ENCODE results near the gene ATF5. TPM values are rescaled to one million over a fixed set of nuclear protein-coding genes. Genes with fewer than 3 reads are reported as not detected.
A peak's percentile ranks its signal among the peaks of the same experiment; 100 is the strongest.

ATF5 gene
- 11.9 TPM for polyA plus RNA-seq (2012; ENCODE audit: insufficient read depth, insufficient read length)

- peak; percentile 88 for DNase-seq (ENCODE audit: low read depth, low spot score)
- peak within 1 kb of the TSS; percentile 97 for H3K4me3 ChIP-seq (ENCODE audit: low read length)
Measured at GRCh38 chr19:49929121-49929610, at the start of gene ATF5, which contains the start of gene NUP62. ATF5 (plus strand) TSS chr19:49929205; CDS start chr19:49930851, 1,646 bp downstream. NUP62 (minus strand) TSS chr19:49929504; CDS start chr19:49909807, 19,697 bp downstream.

GRCh38 chr19:49879243-49879963 is 49.6 kb upstream of the ATF5 start:
- DNase-seq (ENCODE audit: low read depth, low spot score), result no peak
- H3K4me3 ChIP-seq (ENCODE audit: low read length), result no peak overlapping the region

GRCh38 chr19:49880162-49880869 is 48.7 kb upstream of the ATF5 start:
- no peak for DNase-seq (ENCODE audit: low read depth, low spot score)
- H3K4me3 ChIP-seq (ENCODE audit: low read length), result no peak overlapping the region

- no peak for DNase-seq (ENCODE audit: low read depth, low spot score)
- H3K4me3 ChIP-seq (ENCODE audit: low read length), result no peak overlapping the region
Measured at GRCh38 chr19:49881186-49881585, 47.8 kb upstream of the ATF5 start.

GRCh38 chr19:49881672-49882394 is 47.2 kb upstream of the ATF5 start:
- no peak overlapping the region for H3K4me3 ChIP-seq (ENCODE audit: low read length)
- DNase-seq (ENCODE audit: low read depth, low spot score), result no peak

- no peak for DNase-seq (ENCODE audit: low read depth, low spot score)
- no peak overlapping the region for H3K4me3 ChIP-seq (ENCODE audit: low read length)
Measured at GRCh38 chr19:49882643-49883042, 46.4 kb upstream of the ATF5 start.

- H3K4me3 ChIP-seq (ENCODE audit: low read length), result no peak overlapping the region
- DNase-seq (ENCODE audit: low read depth, low spot score), result no peak
Measured at GRCh38 chr19:49883094-49883493, 45.9 kb upstream of the ATF5 start.

GRCh38 chr19:49884109-49884508 is 44.9 kb upstream of the ATF5 start:
- no peak for DNase-seq (ENCODE audit: low read depth, low spot score)
- no peak overlapping the region for H3K4me3 ChIP-seq (ENCODE audit: low read length)

GRCh38 chr19:49884760-49885159 is 44.2 kb upstream of the ATF5 start:
- H3K4me3 ChIP-seq (ENCODE audit: low read length), result no peak overlapping the region
- DNase-seq (ENCODE audit: low read depth, low spot score), result no peak

GRCh38 chr19:49887037-49887664 is 41.9 kb upstream of the ATF5 start:
- H3K4me3 ChIP-seq (ENCODE audit: low read length), result no peak overlapping the region
- no peak for DNase-seq (ENCODE audit: low read depth, low spot score)

- H3K4me3 ChIP-seq (ENCODE audit: low read length), result no peak overlapping the region
- no peak for DNase-seq (ENCODE audit: low read depth, low spot score)
Measured at GRCh38 chr19:49887665-49888509, 41.1 kb upstream of the ATF5 start.

- no peak for DNase-seq (ENCODE audit: low read depth, low spot score)
- no peak overlapping the region for H3K4me3 ChIP-seq (ENCODE audit: low read length)
Measured at GRCh38 chr19:49888510-49888824, 40.5 kb upstream of the ATF5 start.

GRCh38 chr19:49889038-49889686 is 39.8 kb upstream of the ATF5 start:
- H3K4me3 ChIP-seq (ENCODE audit: low read length), result no peak overlapping the region
- no peak for DNase-seq (ENCODE audit: low read depth, low spot score)

GRCh38 chr19:49889687-49890348 is 39.2 kb upstream of the ATF5 start:
- DNase-seq (ENCODE audit: low read depth, low spot score), result peak; percentile 44
- peak overlapping the region; percentile 27 for H3K4me3 ChIP-seq (ENCODE audit: low read length)

GRCh38 chr19:49890349-49891311 is 38.4 kb upstream of the ATF5 start:
- no peak for DNase-seq (ENCODE audit: low read depth, low spot score)
- peak overlapping the region; percentile 27 for H3K4me3 ChIP-seq (ENCODE audit: low read length)

GRCh38 chr19:49891393-49891792 is 37.6 kb upstream of the ATF5 start:
- no peak overlapping the region for H3K4me3 ChIP-seq (ENCODE audit: low read length)
- no peak for DNase-seq (ENCODE audit: low read depth, low spot score)

Data from Jurkat, Clone E6-1 (cell line).